Kidney (tissue), 14 donors: ENCODE measurements around the gene NET1. TPM values are rescaled to one million over a fixed set of nuclear protein-coding genes. Genes with fewer than 3 reads are reported as not detected.

Experiments used
- DNase-seq, 5 donors: peaks; one replicate each; pipeline ENCODE4 v3.0.0-alpha.2; 2013 to 2020
- FAIRE-seq: peaks from 2 replicates; lab custom pipeline; 2012; peaks lifted over from hg19 to GRCh38; lab: Jason Lieb, UNC
- H3K27ac ChIP-seq, 2 donors: one replicate each; pipeline ENCODE4 v1.7.0; 2013; ENCODE audit warnings: low read depth in 2 of 2, low read length in 2 of 2, inconsistent platforms in 1 of 2
- H3K27me3 ChIP-seq: one replicate; pipeline ENCODE4 v1.7.1; 2013; ENCODE audit warnings: low read length, inconsistent platforms; ENCODE audit not compliant: control insufficient read depth, insufficient read depth
- H3K36me3 ChIP-seq, 3 donors: one replicate each; pipeline versions ENCODE4 v1.7.0 to v1.7.1; 2013; ENCODE audit warnings: low read length in 3 of 3, control low read depth in 1 of 3, inconsistent platforms in 1 of 3; ENCODE audit not compliant: insufficient read depth in 3 of 3, control insufficient read depth in 2 of 3
- H3K4me1 ChIP-seq, 3 donors: one replicate each; pipeline versions ENCODE4 v1.7.0 to v1.7.1; 2013; ENCODE audit warnings: low read length in 3 of 3, inconsistent platforms in 1 of 3, low read depth in 1 of 3; ENCODE audit not compliant: control insufficient read depth in 2 of 3, insufficient read depth in 2 of 3
- H3K4me3 ChIP-seq, 3 donors: one replicate each; pipeline versions ENCODE4 v1.7.0 to v1.8.1; 2013; ENCODE audit warnings: low read length in 3 of 3, control low read depth in 1 of 3, inconsistent platforms in 1 of 3
- H3K9ac ChIP-seq, 3 donors: one replicate each; pipeline versions ENCODE4 v1.7.0 to v1.7.1; 2013; ENCODE audit warnings: low read length in 3 of 3, control low read depth in 1 of 3, inconsistent platforms in 1 of 3
- H3K9me3 ChIP-seq, 3 donors: one replicate each; pipeline versions ENCODE4 v1.7.0 to v1.7.1; 2013; ENCODE audit warnings: low read length in 3 of 3, control low read depth in 1 of 3, inconsistent platforms in 1 of 3; ENCODE audit not compliant: control insufficient read depth in 2 of 3, insufficient read depth in 1 of 3
- intact Hi-C: fragments of 100-400 bp; cut with DNase I; formaldehyde crosslinking; loops from one replicate; pipeline ENCODE4 v1.11.1; 2022
- polyA plus RNA-seq: library from polyadenylated mRNA; stranded (reverse); fragments of 350-450 nt; fragmentation: Illumina TruSeq; extraction: RNeasy Lipid Tissue Mini Kit (QIAGEN cat#74804); gene quantifications from one replicate; pipeline ENCODE4 v1.2.3, GENCODE V29; 2014; ENCODE audit warnings: low read depth, low replicate concordance; ENCODE audit not compliant: insufficient read depth
- total RNA-seq: library from RNA; stranded (reverse); fragmentation: NEBNext Ultra II Directional; extraction: Animal tissue kit (Norgen Biotek cat#: 25700); gene quantifications from one replicate; pipeline ENCODE4 v1.2.1, GENCODE V29; 2021
- TF ChIP-seq, protein P1 (sequence below): IDR thresholded peaks from 3 replicates; pipeline ENCODE4 v1.5.1; 2012; ENCODE audit warnings: mild to moderate bottlenecking, moderate library complexity, borderline replicate concordance; ENCODE audit not compliant: insufficient read depth; ENCODE audit errors: extremely low read depth
- donor health status: control.
- donor health status: control.
- donor health status: control.
- donor health status: control.
- donor health status: control.
- donor health status: DM: yes; HTN: yes; CAD: no.
- donor health status: Normal renal cell carcinoma (clear cell type).

Gene NET1
- total and polyA plus RNA-seq, 2 donors from 2014 or later = 35.9 to 86.5 TPM

DNA sequence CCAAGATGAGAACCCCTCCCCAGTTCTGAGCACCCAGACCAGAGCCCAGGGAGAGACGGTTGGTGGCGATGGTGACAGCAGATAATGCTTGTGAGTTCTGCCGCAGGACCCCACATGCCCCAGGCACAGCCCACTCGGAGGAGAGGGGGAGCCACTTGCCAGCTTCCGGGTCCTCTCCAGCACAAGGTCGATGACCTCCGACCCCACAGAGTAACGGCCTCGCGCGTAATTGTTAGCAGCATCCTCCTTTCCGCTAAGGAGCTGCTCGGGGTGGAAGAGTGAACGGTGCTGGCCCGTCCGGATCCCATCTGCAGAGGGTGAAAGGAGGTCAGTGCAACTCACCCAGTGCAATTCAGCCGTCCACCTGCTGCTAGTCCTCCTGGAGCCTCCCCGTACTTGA, 17.2 kb upstream of the NET1 start:
- no peak for DNase-seq
- H3K36me3 ChIP-seq = no peaks in the 10 kb centered on the region
- intact Hi-C loops = no loop called here

DNA sequence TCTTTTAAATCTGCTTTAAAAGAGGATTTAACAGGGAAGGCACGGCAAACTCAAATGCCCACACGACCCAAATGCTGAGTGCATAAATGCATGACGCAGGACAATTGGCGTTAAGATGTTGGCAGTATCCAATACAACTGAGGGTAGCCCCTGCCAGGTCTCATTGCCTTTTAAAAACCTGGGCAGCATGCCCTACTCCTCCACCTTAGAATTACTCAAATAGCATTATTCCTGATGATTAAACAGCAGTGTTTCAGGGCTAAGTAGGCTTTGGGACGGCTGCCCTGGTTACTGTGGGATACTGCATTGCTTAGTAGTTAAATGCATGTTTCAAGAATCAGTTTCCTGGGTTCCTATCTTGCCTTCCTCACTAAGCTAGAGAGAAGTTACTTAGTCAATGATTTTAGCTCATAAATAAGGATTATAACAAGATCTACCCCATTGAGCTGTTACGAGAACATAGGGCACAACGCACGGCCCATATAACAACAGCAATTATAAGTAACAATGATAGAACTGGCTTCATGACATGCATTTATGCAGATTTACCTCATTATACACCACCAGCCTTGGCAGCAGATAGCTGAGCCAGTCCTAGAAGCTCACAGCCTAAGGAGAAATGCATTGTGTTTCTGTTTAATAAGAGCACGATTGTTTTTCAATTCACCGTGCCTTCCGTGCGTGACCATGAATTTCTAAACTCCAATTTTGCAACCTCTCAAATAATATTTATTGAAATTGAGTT, 15.6 kb upstream of the NET1 start:
- no peak for FAIRE-seq
- Histone ChIP-seq H3K27ac (no peak overlapping the region), H3K9me3 (no peaks in the 10 kb centered on the region)

More for the DNA sequence above, 17.2 kb upstream of the NET1 start:
- Histone ChIP-seq H3K4me1 (no peaks in the 10 kb centered on the region), H3K27me3 (no peaks in the 10 kb centered on the region), H3K27ac (no peak overlapping the region), H3K9me3 (peaks cover 0 to 9% (median 0%) of the 10 kb centered on the region in 3 donors), H3K4me3 (no peak overlapping the region), H3K9ac (no peak overlapping the region)
- FAIRE-seq = no peak
- TF ChIP-seq, protein P1, sequence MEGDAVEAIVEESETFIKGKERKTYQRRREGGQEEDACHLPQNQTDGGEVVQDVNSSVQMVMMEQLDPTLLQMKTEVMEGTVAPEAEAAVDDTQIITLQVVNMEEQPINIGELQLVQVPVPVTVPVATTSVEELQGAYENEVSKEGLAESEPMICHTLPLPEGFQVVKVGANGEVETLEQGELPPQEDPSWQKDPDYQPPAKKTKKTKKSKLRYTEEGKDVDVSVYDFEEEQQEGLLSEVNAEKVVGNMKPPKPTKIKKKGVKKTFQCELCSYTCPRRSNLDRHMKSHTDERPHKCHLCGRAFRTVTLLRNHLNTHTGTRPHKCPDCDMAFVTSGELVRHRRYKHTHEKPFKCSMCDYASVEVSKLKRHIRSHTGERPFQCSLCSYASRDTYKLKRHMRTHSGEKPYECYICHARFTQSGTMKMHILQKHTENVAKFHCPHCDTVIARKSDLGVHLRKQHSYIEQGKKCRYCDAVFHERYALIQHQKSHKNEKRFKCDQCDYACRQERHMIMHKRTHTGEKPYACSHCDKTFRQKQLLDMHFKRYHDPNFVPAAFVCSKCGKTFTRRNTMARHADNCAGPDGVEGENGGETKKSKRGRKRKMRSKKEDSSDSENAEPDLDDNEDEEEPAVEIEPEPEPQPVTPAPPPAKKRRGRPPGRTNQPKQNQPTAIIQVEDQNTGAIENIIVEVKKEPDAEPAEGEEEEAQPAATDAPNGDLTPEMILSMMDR = no peak

DNA sequence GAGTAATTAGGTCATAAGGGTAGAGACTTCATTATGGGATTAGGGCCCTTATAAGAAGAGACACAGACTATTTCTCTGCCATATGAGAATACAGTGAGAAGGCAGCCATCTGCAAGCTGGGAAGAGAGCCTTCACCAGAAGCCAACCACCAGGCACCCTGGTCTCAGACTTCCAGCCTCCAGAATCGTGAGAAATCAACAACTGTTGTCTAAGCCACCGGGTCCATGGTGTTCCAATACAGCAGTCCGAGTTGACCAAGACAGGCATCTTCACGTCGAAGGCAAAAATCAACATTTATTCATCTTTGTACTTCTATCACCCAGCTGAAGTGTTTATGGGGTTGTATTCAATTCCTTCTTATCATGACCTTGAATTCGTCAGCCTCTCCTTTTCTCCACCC, 13.0 kb upstream of the NET1 start:
- no peak for FAIRE-seq

More for the DNA sequence above, 15.6 kb upstream of the NET1 start:
- intact Hi-C loops = no loop called here
- Histone ChIP-seq H3K4me1 (no peaks in the 10 kb centered on the region), H3K36me3 (no peaks in the 10 kb centered on the region), H3K27me3 (no peaks in the 10 kb centered on the region), H3K9ac (no peak overlapping the region), H3K4me3 (no peak overlapping the region)
- no peak for DNase-seq
- TF ChIP-seq, protein P1 = no peak

More for the DNA sequence above, 13.0 kb upstream of the NET1 start:
- H3K27me3 ChIP-seq = no peaks in the 10 kb centered on the region
- no peak overlapping the region for H3K9ac ChIP-seq
- TF ChIP-seq, protein P1 = no peak
- no peaks in the 10 kb centered on the region for H3K9me3 ChIP-seq
- H3K36me3 ChIP-seq = no peaks in the 10 kb centered on the region
- DNase-seq = no peak
- H3K4me1 ChIP-seq = no peaks in the 10 kb centered on the region
- intact Hi-C loops = no loop called here
- H3K27ac ChIP-seq = no peak overlapping the region
- H3K4me3 ChIP-seq = no peak overlapping the region
